SK-N-SH (cell line): ENCODE results near the gene SLC44A5.

Experiments used
- CTCF ChIP-seq: fragments of 200-600 bp; sonication (generic); IDR thresholded peaks from 2 replicates; pipeline ENCODE4 v1.6.1; 2017; ENCODE audit warnings: antibody characterized with exemption, mild to moderate bottlenecking, moderate library complexity
- MXI1 ChIP-seq: IDR thresholded peaks from 2 replicates; pipeline ENCODE4 v1.6.1; 2012; ENCODE audit warnings: mild to moderate bottlenecking, low read depth, low read length, improper control_type of control experiment
- POLR2AphosphoS5 ChIP-seq: IDR thresholded peaks from 2 replicates; pipeline ENCODE4 v1.6.1; 2012; ENCODE audit warnings: low read depth, low read length
- SIN3A ChIP-seq: IDR thresholded peaks from 2 replicates; pipeline ENCODE4 v1.6.1; 2012; ENCODE audit warnings: low read depth, mild to moderate bottlenecking, low read length, moderate library complexity, borderline replicate concordance
- TEAD4 ChIP-seq: IDR thresholded peaks from 2 replicates; pipeline ENCODE4 v1.4.0; 2012; ENCODE audit warnings: mild to moderate bottlenecking, borderline replicate concordance; ENCODE audit not compliant: insufficient read depth
- USF1 ChIP-seq: IDR thresholded peaks from 2 replicates; pipeline ENCODE4 v1.4.0; 2012; ENCODE audit warnings: low read depth, borderline replicate concordance

- TF ChIP-seq CTCF (no peak), SIN3A (no peak), POLR2AphosphoS5 (no peak), MXI1 (no peak), TEAD4 (no peak), USF1 (no peak)
These were observed 179.1 kb downstream of the SLC44A5 start for GRCh38 chr1:75431843-75432242.
